Left lung (tissue), 10 donors: ENCODE measurements around the gene SH3BP5. TPM values are rescaled to one million over a fixed set of nuclear protein-coding genes. Genes with fewer than 3 reads are reported as not detected.
A peak's percentile ranks its signal among the peaks of the same experiment; 100 is the strongest.

ENCODE experiments used
- ATAC-seq: fragments of 200-7000 bp; cut with Tn5 transposase; one replicate; pipeline ENCODE4 v1.9.1; 2020; ENCODE audit warnings: moderate library complexity
- DNase-seq, 4 donors: peaks; one replicate each; pipeline ENCODE4 v3.0.0-alpha.2; 2013 to 2020
- H3K27ac ChIP-seq, 2 donors: fragments of 200-600 bp; sonication (generic) in 1 of 2; one replicate each; pipeline versions ENCODE4 v1.5.0 to v1.8.0; 2020 to 2021
- H3K27me3 ChIP-seq, 2 donors: fragments of 200-600 bp; sonication (generic) in 1 of 2; one replicate each; pipeline versions ENCODE4 v1.5.0 to v1.8.0; 2020 to 2021
- H3K36me3 ChIP-seq, 2 donors: fragments of 200-600 bp; sonication (generic) in 1 of 2; one replicate each; pipeline versions ENCODE4 v1.5.0 to v1.8.0; 2020 to 2021
- H3K4me1 ChIP-seq, 2 donors: fragments of 200-600 bp; one replicate each; pipeline ENCODE4 v1.8.0; 2021
- H3K4me3 ChIP-seq, 2 donors: fragments of 200-600 bp; sonication (generic) in 1 of 2; one replicate each; pipeline versions ENCODE4 v1.5.0 to v1.8.0; 2020 to 2021; ENCODE audit warnings: mild to moderate bottlenecking in 1 of 2
- H3K9me3 ChIP-seq, 2 donors: fragments of 200-600 bp; sonication (generic) in 1 of 2; one replicate each; pipeline versions ENCODE4 v1.5.0 to v1.8.0; 2020 to 2021
- intact Hi-C, 2 donors: fragments of 100-400 bp; cut with DNase I; formaldehyde crosslinking; loops; one replicate each; pipeline versions ENCODE4 v1.11.2 to v1.14.2; 2022
- polyA plus RNA-seq, 6 donors: library from polyadenylated mRNA; unstranded; fragments of 120-200 nt; gene quantifications; one replicate each; pipeline ENCODE4 v1.2.1, GENCODE V29; 2013; ENCODE audit not compliant: insufficient read length in 6 of 6
- total RNA-seq, 2 donors: library from RNA; stranded (reverse); fragmentation: NEBNext Ultra II Directional; extraction: Animal tissue kit (Norgen Biotek cat#: 25700); gene quantifications; one replicate each; pipeline ENCODE4 v1.2.1, GENCODE V29; 2021
- TF ChIP-seq, protein P1 (sequence below), 2 donors: fragments of 200-600 bp; sonication (generic) in 1 of 2; IDR thresholded peaks; one replicate each; pipeline versions ENCODE4 v1.5.0 to v1.8.0; 2021; ENCODE audit warnings: antibody characterized with exemption in 2 of 2
- donor health status: DM: no; HTN: yes; CAD: no.
- donor health status: DM: no; HTN: no; CAD: no.

The SH3BP5 gene
- total and polyA plus RNA-seq, 8 donors, result 53.3 to 65.5 (median 60.9) TPM

DNA sequence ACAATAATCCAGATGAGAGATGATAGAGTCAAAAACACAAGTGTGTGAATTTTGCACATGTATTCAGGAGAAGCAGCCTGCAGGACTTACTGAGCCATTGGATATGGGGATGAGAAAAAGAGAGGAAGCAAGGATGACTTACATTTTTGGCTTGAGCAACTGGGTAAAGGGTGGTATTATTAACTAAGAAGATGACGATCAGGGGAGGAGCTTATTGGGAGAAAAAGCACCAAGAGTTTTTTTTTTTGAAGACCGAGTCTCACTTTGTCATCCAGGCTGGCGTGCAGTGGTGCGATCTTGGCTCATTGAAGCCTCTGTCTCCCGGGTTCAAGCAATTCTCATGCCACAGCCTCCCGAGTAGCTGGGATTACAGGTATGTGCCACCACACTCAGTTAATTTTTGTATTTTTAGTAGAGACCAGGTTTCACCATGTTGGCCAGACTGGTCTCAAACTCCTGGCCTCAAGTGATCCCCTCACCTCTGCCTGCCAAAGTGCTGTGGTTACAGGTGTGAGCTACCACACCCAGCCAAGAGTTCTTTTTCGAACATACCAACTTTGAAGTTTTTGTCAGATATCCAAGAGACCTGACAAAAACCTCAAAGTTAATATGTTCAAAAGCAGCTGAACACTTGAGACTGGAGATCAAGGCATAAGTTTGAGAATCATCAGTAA is 14.8 kb upstream of the SH3BP5 start:
- intact Hi-C loops, result no loop called here
- H3K4me3 ChIP-seq, result no peak overlapping the region
- TF ChIP-seq, protein P1, sequence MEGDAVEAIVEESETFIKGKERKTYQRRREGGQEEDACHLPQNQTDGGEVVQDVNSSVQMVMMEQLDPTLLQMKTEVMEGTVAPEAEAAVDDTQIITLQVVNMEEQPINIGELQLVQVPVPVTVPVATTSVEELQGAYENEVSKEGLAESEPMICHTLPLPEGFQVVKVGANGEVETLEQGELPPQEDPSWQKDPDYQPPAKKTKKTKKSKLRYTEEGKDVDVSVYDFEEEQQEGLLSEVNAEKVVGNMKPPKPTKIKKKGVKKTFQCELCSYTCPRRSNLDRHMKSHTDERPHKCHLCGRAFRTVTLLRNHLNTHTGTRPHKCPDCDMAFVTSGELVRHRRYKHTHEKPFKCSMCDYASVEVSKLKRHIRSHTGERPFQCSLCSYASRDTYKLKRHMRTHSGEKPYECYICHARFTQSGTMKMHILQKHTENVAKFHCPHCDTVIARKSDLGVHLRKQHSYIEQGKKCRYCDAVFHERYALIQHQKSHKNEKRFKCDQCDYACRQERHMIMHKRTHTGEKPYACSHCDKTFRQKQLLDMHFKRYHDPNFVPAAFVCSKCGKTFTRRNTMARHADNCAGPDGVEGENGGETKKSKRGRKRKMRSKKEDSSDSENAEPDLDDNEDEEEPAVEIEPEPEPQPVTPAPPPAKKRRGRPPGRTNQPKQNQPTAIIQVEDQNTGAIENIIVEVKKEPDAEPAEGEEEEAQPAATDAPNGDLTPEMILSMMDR (IDR thresholded peaks at IDR 0.05), result no peak
- peaks cover 0 to 33% of the 10 kb centered on the region in 2 donors for H3K4me1 ChIP-seq
- H3K9me3 ChIP-seq, result peaks cover 0 to 9% of the 10 kb centered on the region in 2 donors
- no peak for DNase-seq
- H3K27ac ChIP-seq, result no peak overlapping the region
- peak; percentile 36 for ATAC-seq
- no peaks in the 10 kb centered on the region for H3K27me3 ChIP-seq
- no peaks in the 10 kb centered on the region for H3K36me3 ChIP-seq

DNA sequence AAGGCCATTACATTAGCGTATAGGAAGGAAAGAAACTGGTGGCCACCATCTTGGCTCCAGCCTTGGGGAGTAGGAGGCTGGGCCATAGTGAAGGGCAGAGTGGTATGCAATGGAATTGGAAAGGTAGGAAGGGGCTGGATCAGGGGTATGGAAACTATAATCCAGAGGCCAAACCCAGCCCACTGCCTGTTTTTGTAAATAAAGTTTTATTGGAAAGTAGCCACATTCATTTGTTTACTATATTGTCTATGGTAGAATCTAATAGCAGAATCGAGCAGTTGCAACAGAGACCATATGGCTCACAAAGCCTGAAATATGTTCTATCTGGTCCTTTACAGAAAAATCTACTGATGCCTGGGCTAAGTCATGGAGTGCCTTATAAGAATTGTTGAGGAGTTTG is 14.1 kb upstream of the SH3BP5 start:
- Histone ChIP-seq H3K4me3 (no peak overlapping the region), H3K27me3 (no peaks in the 10 kb centered on the region), H3K27ac (no peak overlapping the region), H3K36me3 (no peaks in the 10 kb centered on the region), H3K9me3 (peaks cover 0 to 4% of the 10 kb centered on the region in 2 donors), H3K4me1 (peaks cover 0 to 39% of the 10 kb centered on the region in 2 donors)
- TF ChIP-seq, protein P1 (IDR thresholded peaks at IDR 0.05), result no peak
- no peak for DNase-seq
- intact Hi-C loops, result no loop called here
- no peak for ATAC-seq

DNA sequence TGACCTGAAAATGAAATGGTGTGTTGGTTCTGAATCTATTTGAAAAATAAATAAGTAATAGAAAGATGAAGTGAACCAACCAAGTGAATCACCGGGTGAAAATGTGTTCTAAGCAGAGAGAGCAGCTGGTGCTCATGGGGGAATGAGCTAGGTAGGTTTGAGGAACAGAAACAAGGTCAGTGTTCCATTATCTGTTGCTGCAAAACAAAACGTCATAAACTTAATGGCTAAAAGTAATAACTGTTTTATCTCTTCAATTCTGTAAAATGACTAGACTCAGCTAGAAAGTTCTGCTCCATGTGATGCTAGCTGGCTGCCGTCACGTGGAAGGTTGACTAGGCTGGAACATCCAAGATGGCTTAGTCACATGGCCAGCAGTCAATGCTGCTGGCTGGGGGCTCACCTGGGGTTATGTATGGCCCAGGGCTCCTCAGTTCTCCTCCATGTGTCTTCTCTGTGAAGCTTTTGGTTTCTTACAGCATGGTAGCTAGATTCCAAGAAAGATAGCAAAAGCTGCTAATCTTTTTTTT is 13.3 kb upstream of the SH3BP5 start:
- intact Hi-C loops, result no loop called here
- ATAC-seq (no peak), DNase-seq (no peak)
- H3K4me3 ChIP-seq, result no peak overlapping the region
- no peaks in the 10 kb centered on the region for H3K27me3 ChIP-seq
- H3K4me1 ChIP-seq, result peaks cover 0 to 47% of the 10 kb centered on the region in 2 donors
- H3K9me3 ChIP-seq, result no peaks in the 10 kb centered on the region
- TF ChIP-seq, protein P1 (IDR thresholded peaks at IDR 0.05), result no peak
- no peaks in the 10 kb centered on the region for H3K36me3 ChIP-seq
- H3K27ac ChIP-seq, result no peak overlapping the region

DNA sequence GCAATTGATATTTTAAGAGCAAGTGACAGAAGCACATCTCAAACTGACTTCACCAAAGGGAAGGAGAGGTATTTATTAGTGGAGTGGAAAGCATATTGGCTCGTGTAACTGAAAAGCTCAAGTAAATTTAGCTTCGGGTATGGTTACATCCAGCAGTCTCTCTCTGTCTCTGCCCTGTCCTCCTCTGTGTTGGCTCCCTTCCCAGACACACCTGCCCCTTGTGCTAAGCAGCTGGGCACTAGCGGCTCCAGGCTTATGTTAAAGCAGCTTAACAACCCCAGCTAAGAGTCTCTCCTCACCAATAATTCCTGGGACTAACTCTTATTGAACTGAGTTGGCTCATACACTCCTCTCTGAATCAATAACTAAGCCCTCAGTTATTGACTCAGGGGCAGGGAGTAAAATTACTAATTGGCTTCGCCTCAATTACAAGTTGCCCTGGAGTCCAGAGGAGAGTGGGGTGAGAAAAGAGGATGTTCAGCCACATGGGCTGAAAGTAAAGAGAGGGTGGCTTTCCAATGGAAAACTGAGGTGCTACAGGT is 12.8 kb upstream of the SH3BP5 start:
- Histone ChIP-seq H3K4me1 (peaks cover 0 to 53% of the 10 kb centered on the region in 2 donors), H3K36me3 (no peaks in the 10 kb centered on the region), H3K4me3 (no peak overlapping the region), H3K27me3 (no peaks in the 10 kb centered on the region), H3K27ac (no peak overlapping the region), H3K9me3 (no peaks in the 10 kb centered on the region)
- DNase-seq, result no peak
- TF ChIP-seq, protein P1 (IDR thresholded peaks at IDR 0.05), result no peak
- ATAC-seq, result peak; percentile 47
- intact Hi-C loops, result no loop called here

DNA sequence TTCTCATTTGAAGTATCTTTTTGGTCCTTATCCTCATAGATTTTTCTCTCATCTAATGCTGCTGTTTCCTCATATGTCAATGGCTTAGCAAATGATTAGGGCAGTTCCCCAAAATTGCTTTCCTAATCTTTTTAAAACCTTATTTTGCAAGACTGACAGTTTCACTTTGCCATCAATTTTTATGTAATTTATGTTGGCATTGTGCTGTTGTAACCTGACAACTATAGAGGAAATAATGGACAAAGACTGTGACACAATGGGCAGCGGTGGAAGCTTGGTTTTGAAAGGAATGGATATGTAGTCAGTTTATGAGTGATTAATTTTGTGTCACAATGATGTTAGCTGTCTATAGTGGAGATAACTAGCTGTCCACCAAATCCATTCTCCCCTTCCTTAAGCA is 10.6 kb upstream of the SH3BP5 start:
- DNase-seq (no peak), ATAC-seq (no peak)
- TF ChIP-seq, protein P1 (IDR thresholded peaks at IDR 0.05), result no peak
- Histone ChIP-seq H3K36me3 (no peaks in the 10 kb centered on the region), H3K27ac (peak overlapping the region in 1 of 2 donors; percentile 21), H3K27me3 (no peaks in the 10 kb centered on the region), H3K9me3 (no peaks in the 10 kb centered on the region), H3K4me3 (no peak overlapping the region), H3K4me1 (peaks cover 0 to 61% of the 10 kb centered on the region in 2 donors)
- intact Hi-C loops, result no loop called here
